Measurements from ENCODE around the gene ACAN.

Gene ACAN

DNA sequence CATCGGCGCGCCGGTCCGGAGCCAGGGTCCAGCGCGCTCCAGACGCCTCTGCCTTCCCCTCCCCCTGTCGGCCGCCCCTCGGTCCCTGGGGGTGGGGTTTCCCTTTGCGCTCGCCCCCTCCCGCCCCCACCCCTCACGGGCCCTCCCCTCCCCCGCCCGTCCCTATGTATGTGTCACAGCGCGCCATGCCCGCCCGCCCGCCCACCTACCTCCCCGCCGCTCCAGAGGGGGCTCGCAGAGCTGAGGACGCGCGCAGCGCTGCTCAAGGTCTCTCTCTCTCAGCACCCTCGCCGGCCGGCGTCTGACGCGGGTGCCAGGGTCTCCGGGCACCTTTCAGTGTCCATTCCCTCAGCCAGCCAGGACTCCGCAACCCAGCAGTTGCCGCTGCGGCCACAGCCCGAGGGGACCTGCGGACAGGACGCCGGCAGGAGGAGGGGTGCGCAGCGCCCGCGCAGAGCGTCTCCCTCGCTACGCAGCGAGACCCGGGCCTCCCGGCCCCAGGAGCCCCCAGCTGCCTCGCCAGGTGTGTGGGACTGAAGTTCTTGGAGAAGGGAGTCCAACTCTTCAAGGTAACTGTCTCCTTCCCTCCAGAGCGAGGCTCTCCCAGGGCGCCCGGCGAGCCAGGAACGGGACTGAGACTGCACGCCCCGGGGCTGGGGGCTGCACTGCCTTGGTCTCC lies at the start of gene ACAN:
ACAN (plus strand) TSS at position 196 of the 679 bp plus-strand sequence. CDS start 32,771 bp downstream, outside the sequence.
- TF ChIP-seq RARB (CRISPR knock-in tag; IDR thresholded peaks at IDR 0.05) (no peak), ZNF565 (CRISPR knock-in tag; conservative IDR thresholded peaks at IDR 0.05; ENCODE audit: low read depth) (no peak), CSDC2 (CRISPR knock-in tag; IDR thresholded peaks at IDR 0.05) (no peak), SNAI2 (CRISPR knock-in tag; IDR thresholded peaks at IDR 0.05) (no peak), OSR1 (CRISPR knock-in tag; IDR thresholded peaks at IDR 0.05) (no peak), GLIS3 (CRISPR knock-in tag; IDR thresholded peaks at IDR 0.05) (no peak)
- TF ChIP-seq, protein P1, sequence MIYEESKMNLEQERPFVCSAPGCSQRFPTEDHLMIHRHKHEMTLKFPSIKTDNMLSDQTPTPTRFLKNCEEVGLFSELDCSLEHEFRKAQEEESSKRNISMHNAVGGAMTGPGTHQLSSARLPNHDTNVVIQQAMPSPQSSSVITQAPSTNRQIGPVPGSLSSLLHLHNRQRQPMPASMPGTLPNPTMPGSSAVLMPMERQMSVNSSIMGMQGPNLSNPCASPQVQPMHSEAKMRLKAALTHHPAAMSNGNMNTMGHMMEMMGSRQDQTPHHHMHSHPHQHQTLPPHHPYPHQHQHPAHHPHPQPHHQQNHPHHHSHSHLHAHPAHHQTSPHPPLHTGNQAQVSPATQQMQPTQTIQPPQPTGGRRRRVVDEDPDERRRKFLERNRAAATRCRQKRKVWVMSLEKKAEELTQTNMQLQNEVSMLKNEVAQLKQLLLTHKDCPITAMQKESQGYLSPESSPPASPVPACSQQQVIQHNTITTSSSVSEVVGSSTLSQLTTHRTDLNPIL (CRISPR knock-in tag; IDR thresholded peaks at IDR 0.05; ENCODE audit: low read depth) = no peak
- no peak for ATAC-seq

DNA sequence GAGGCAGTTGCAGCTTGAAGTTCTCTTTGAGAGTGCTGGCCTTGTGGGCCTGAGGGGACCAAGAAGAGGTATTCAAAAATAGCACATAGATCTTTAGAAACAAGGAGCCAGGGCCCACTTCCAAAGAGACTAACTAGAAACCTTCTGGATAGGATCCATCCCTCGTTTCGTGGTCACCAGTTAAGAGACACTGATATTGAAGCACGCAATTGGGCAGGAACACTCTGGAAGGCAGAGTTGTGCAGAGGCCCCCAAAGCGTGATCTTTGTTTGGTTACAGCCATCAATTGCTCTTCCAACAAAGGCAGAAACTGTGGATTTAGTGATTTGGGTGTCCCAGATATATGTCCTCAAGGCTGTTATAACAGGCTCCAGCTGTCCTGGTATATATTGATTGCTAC lies 46.7 kb upstream of the ACAN start:
- ATAC-seq = no peak
- TF ChIP-seq ZNF70 (CRISPR knock-in tag; IDR thresholded peaks at IDR 0.05) (no peak), TOX (CRISPR knock-in tag; IDR thresholded peaks at IDR 0.05; ENCODE audit: borderline replicate concordance) (no peak), OSR1 (CRISPR knock-in tag; IDR thresholded peaks at IDR 0.05) (no peak), BACH2 (CRISPR knock-in tag; IDR thresholded peaks at IDR 0.05; ENCODE audit: borderline replicate concordance) (no peak), PPARA (CRISPR knock-in tag; IDR thresholded peaks at IDR 0.05; ENCODE audit: borderline replicate concordance) (no peak), RARB (CRISPR knock-in tag; IDR thresholded peaks at IDR 0.05) (no peak), ZC3H10 (CRISPR knock-in tag; IDR thresholded peaks at IDR 0.05) (no peak), ISL1 (CRISPR knock-in tag; IDR thresholded peaks at IDR 0.05) (no peak), ZNF8 (CRISPR knock-in tag; IDR thresholded peaks at IDR 0.05) (no peak)

DNA sequence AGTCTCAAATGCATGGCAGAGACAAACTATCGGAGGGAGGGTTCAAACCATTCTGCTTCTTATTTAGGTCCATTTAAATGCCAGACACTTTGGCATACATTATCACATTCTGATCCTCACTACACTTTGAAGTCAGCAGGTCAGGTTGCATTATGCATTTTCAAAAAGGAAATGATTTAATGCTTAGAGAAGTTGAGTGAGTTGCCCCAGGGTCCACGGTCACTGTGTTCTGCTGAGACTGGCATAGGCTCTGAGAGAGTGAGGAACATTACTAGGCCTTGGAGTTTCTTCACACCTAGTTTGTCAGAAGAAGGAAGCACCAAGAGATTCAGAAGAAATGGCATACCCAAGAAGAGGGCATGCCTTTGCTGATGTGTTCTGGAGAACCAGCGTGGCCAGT lies 46.3 kb upstream of the ACAN start:
- TF ChIP-seq ZNF8 (CRISPR knock-in tag; IDR thresholded peaks at IDR 0.05) (no peak), TOX (CRISPR knock-in tag; IDR thresholded peaks at IDR 0.05; ENCODE audit: borderline replicate concordance) (no peak), CSDC2 (CRISPR knock-in tag; IDR thresholded peaks at IDR 0.05) (no peak), ZFP3 (CRISPR knock-in tag; IDR thresholded peaks at IDR 0.05) (no peak), ZNF565 (CRISPR knock-in tag; conservative IDR thresholded peaks at IDR 0.05; ENCODE audit: low read depth) (no peak), SNAI2 (CRISPR knock-in tag; IDR thresholded peaks at IDR 0.05) (no peak), ARNTL (CRISPR knock-in tag; IDR thresholded peaks at IDR 0.05; ENCODE audit: borderline replicate concordance, low read depth) (no peak)
- TF ChIP-seq, protein P2, sequence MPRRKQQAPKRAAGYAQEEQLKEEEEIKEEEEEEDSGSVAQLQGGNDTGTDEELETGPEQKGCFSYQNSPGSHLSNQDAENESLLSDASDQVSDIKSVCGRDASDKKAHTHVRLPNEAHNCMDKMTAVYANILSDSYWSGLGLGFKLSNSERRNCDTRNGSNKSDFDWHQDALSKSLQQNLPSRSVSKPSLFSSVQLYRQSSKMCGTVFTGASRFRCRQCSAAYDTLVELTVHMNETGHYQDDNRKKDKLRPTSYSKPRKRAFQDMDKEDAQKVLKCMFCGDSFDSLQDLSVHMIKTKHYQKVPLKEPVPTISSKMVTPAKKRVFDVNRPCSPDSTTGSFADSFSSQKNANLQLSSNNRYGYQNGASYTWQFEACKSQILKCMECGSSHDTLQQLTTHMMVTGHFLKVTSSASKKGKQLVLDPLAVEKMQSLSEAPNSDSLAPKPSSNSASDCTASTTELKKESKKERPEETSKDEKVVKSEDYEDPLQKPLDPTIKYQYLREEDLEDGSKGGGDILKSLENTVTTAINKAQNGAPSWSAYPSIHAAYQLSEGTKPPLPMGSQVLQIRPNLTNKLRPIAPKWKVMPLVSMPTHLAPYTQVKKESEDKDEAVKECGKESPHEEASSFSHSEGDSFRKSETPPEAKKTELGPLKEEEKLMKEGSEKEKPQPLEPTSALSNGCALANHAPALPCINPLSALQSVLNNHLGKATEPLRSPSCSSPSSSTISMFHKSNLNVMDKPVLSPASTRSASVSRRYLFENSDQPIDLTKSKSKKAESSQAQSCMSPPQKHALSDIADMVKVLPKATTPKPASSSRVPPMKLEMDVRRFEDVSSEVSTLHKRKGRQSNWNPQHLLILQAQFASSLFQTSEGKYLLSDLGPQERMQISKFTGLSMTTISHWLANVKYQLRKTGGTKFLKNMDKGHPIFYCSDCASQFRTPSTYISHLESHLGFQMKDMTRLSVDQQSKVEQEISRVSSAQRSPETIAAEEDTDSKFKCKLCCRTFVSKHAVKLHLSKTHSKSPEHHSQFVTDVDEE (CRISPR knock-in tag; IDR thresholded peaks at IDR 0.05) = no peak
- TF ChIP-seq, protein P3, sequence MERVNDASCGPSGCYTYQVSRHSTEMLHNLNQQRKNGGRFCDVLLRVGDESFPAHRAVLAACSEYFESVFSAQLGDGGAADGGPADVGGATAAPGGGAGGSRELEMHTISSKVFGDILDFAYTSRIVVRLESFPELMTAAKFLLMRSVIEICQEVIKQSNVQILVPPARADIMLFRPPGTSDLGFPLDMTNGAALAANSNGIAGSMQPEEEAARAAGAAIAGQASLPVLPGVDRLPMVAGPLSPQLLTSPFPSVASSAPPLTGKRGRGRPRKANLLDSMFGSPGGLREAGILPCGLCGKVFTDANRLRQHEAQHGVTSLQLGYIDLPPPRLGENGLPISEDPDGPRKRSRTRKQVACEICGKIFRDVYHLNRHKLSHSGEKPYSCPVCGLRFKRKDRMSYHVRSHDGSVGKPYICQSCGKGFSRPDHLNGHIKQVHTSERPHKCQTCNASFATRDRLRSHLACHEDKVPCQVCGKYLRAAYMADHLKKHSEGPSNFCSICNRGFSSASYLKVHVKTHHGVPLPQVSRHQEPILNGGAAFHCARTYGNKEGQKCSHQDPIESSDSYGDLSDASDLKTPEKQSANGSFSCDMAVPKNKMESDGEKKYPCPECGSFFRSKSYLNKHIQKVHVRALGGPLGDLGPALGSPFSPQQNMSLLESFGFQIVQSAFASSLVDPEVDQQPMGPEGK (CRISPR knock-in tag; IDR thresholded peaks at IDR 0.05; ENCODE audit: borderline replicate concordance) = no peak
- ATAC-seq = no peak

DNA sequence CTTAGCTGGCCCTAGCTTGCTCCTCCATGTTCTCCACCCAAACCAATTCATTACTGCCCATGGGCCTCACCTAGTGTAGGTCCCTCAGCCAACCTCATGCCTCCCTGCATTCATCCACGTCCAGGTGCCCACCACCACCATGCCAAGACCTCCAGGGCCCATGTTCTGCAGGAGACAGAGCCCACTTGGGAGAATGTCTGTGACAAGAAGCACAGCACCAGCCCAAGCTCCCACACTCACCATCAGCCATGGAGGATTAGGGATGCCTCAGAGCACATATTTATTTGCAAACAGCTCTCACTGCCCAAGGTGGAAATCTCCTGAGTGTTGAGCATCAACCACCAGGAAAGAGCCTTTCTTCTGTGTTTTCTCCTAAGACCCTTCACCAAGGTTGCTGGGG lies 43.4 kb upstream of the ACAN start:
- TF ChIP-seq ARNTL (CRISPR knock-in tag; IDR thresholded peaks at IDR 0.05; ENCODE audit: borderline replicate concordance, low read depth) = no peak
- no peak for TF ChIP-seq TCF4 (CRISPR knock-in tag; IDR thresholded peaks at IDR 0.05; ENCODE audit: borderline replicate concordance)
- TF ChIP-seq ZFP30 (CRISPR knock-in tag; IDR thresholded peaks at IDR 0.05) = no peak
- TF ChIP-seq PPARA (CRISPR knock-in tag; IDR thresholded peaks at IDR 0.05; ENCODE audit: borderline replicate concordance) = no peak
- no peak for TF ChIP-seq ESRRG (CRISPR knock-in tag; IDR thresholded peaks at IDR 0.05)
- TF ChIP-seq SNAI2 (CRISPR knock-in tag; IDR thresholded peaks at IDR 0.05) = no peak
- TF ChIP-seq, protein P3 (CRISPR knock-in tag; IDR thresholded peaks at IDR 0.05; ENCODE audit: borderline replicate concordance) = no peak
- no peak for TF ChIP-seq ISL1 (CRISPR knock-in tag; IDR thresholded peaks at IDR 0.05)
- TF ChIP-seq ZNF8 (CRISPR knock-in tag; IDR thresholded peaks at IDR 0.05) = no peak
- TF ChIP-seq ZC3H10 (CRISPR knock-in tag; IDR thresholded peaks at IDR 0.05) = no peak
- no peak for ATAC-seq
